Lung (tissue), 16 donors: ENCODE results near the gene ANGPTL2. TPM values are rescaled to one million over a fixed set of nuclear protein-coding genes. Genes with fewer than 3 reads are reported as not detected.
"Not testable (repeated sequence)": the region's sequence is repeated elsewhere in the genome, so short reads cannot be mapped to it uniquely, and the experiment has no call there.

Experiments used
- ATAC-seq: fragments of 200-7000 bp; cut with Tn5 transposase; one replicate; pipeline ENCODE4 v1.9.1; 2020; ENCODE audit warnings: moderate number of reproducible peaks; ENCODE audit not compliant: insufficient read depth, low FRiP score
- DNase-seq, 3 donors: peaks; one replicate each; pipeline ENCODE4 v3.0.0-alpha.2; 2013 to 2017
- H3K27ac ChIP-seq, 2 donors: one replicate each; pipeline ENCODE4 v1.5.1; 2013; ENCODE audit warnings: mild to moderate bottlenecking in 2 of 2, moderate library complexity in 2 of 2, control low read depth in 1 of 2, inconsistent platforms in 1 of 2, low read depth in 1 of 2, low read length in 1 of 2
- H3K27me3 ChIP-seq, 3 donors: one replicate each; pipeline ENCODE4 v1.5.1; 2013; ENCODE audit warnings: low read length in 2 of 3; ENCODE audit not compliant: control insufficient read depth in 3 of 3, insufficient read depth in 3 of 3
- H3K36me3 ChIP-seq, 4 donors: one replicate each; pipeline ENCODE4 v1.5.1; 2013; ENCODE audit warnings: low read length in 4 of 4, mild to moderate bottlenecking in 1 of 4, moderate library complexity in 1 of 4; ENCODE audit not compliant: control insufficient read depth in 4 of 4, insufficient read depth in 4 of 4
- H3K4me1 ChIP-seq, 5 donors: one replicate each; pipeline ENCODE4 v1.5.1; 2013; ENCODE audit warnings: low read length in 5 of 5, mild to moderate bottlenecking in 2 of 5, moderate library complexity in 1 of 5; ENCODE audit not compliant: control insufficient read depth in 5 of 5, insufficient read depth in 5 of 5
- H3K4me3 ChIP-seq: one replicate; pipeline ENCODE4 v1.5.1; 2013; ENCODE audit warnings: mild to moderate bottlenecking, control low read depth, moderate library complexity
- H3K9ac ChIP-seq, 2 donors: one replicate each; pipeline ENCODE4 v1.5.1; 2013; ENCODE audit warnings: low read length in 2 of 2, control low read depth in 1 of 2; ENCODE audit not compliant: insufficient read depth in 1 of 2
- H3K9me3 ChIP-seq, 4 donors: one replicate each; pipeline ENCODE4 v1.5.1; 2013; ENCODE audit warnings: low read length in 3 of 4, mild to moderate bottlenecking in 1 of 4, moderate library complexity in 1 of 4; ENCODE audit not compliant: control insufficient read depth in 4 of 4, insufficient read depth in 3 of 4
- WGBS, 2 donors: extraction: QIAGEN DNeasy Blood & Tissue Kit; methylation state at CpG; one replicate each; pipeline ENCODE4 v1.1.7; 2013; 5-methylcytosine and 5-hydroxymethylcytosine counted together
- long read RNA-seq, 5 donors: transcript quantifications; one replicate each; lab custom pipeline, GENCODE V29; 2026
- polyA plus RNA-seq, 2 donors: library from polyadenylated mRNA; stranded (reverse); fragments of 200-250 nt; gene quantifications; one replicate each; pipeline ENCODE4 v1.2.1, GENCODE V29; 2013
- total RNA-seq, 2 donors: library from RNA; depleted of rRNA in 1 of 2; stranded (reverse); fragments of >200 nt in 1 of 2; gene quantifications; one replicate each; pipeline ENCODE4 v1.2.1, GENCODE V29; 2014 to 2021
- TF ChIP-seq, protein P1 (sequence below): IDR thresholded peaks from 2 replicates; pipeline ENCODE4 v1.5.1; 2012; ENCODE audit warnings: mild to moderate bottlenecking; ENCODE audit errors: control extremely low read depth, extremely low read depth
- donor health status: control.
- donor health status: control.
- donor health status: Bipolar disorder and iron deficiency.
- donor health status: healthy.
- donor health status: DM: yes; HTN: yes; CAD: no.

ANGPTL2 gene, protein sequence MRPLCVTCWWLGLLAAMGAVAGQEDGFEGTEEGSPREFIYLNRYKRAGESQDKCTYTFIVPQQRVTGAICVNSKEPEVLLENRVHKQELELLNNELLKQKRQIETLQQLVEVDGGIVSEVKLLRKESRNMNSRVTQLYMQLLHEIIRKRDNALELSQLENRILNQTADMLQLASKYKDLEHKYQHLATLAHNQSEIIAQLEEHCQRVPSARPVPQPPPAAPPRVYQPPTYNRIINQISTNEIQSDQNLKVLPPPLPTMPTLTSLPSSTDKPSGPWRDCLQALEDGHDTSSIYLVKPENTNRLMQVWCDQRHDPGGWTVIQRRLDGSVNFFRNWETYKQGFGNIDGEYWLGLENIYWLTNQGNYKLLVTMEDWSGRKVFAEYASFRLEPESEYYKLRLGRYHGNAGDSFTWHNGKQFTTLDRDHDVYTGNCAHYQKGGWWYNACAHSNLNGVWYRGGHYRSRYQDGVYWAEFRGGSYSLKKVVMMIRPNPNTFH
- 10 to 100 TPM in 1 of 2 donors, 1 to 10 TPM in 1; 9.5 to 18.8 TPM for total RNA-seq
- 10 to 100 TPM in 1 of 2 donors, 1 to 10 TPM in 1; 7.5 to 12.6 TPM for polyA plus RNA-seq
- long read RNA-seq, donor 1, transcript ANGPTL2-202 (5 exons, 3,707 nt) = major isoform, 5 of 11 reads
- long read RNA-seq, donor 1, partial matches to known transcripts = 6 of 11 reads
- long read RNA-seq, donor 1, other reads (novel, unspliced or antisense) = 0 of 11 reads
- long read RNA-seq, donor 2, partial matches to known transcripts = 14 of 14 reads
- long read RNA-seq, donor 2, other reads (novel, unspliced or antisense) = 0 of 14 reads
- long read RNA-seq, donor 3, partial matches to known transcripts = 0 of 2 reads
- long read RNA-seq, donor 3, other reads (novel, unspliced or antisense) = 0 of 2 reads
- long read RNA-seq, donor 4, partial matches to known transcripts = 22 of 22 reads
- long read RNA-seq, donor 4, other reads (novel, unspliced or antisense) = 0 of 22 reads
- long read RNA-seq, donor 5, transcript ANGPTL2-202 (5 exons, 3,707 nt) = major isoform, 6 of 46 reads
- long read RNA-seq, donor 5, partial matches to known transcripts = 40 of 46 reads
- long read RNA-seq, donor 5, other reads (novel, unspliced or antisense) = 0 of 46 reads

DNA sequence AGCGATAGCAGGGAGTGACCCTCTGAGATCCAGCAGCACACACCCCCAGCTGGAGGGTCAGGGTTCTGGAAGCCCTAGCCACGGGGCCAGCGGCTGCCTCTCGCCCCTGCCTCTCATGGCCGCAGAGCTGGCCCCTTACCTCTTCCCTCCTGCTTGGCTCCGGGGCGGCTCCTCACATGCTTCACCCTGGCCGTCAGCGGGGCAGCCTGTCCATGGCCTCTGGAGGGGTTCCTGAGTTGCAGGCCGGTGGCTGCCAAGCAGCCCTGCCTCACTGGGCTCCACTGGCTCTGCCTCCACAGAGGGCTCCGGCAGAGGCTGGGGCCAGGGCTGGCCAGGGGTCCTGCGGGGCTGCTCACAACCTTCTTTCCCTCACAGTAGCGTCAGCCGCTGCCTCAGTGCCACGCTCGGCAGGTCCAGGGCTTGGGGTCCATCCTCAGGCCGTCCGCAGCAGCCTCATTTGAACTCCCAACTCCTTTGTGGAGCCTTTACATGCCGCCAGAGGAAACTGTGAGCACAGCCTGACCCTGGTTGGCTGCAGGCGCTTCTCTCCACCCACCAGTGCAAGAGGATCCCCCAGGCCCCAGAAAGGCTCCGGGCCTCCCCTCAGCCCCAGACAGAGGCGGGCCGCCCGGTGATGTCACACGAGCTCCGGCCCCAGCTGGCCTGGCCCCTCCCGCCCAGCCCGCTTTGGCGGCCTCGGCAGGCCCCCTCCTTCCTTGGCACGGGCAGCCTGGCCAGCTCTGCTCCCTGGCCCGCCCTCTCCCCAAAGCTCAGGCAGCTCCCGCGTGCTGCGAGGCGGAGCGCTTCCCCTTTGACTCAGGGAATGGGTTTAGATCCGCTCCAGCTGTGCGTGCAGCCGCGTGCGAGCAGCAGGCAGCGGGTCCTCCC lies at the start of gene ANGPTL2:
Gene ANGPTL2 (minus strand): TSS at position 460 of the 888 bp plus-strand sequence. CDS start 13,904 bp downstream, outside the sequence.
- DNase-seq (peak; percentile 98 to 99 (median 98)), ATAC-seq (peak; percentile 87)
- no peaks in the 10 kb centered on the region for H3K27me3 ChIP-seq
- TF ChIP-seq, protein P1, sequence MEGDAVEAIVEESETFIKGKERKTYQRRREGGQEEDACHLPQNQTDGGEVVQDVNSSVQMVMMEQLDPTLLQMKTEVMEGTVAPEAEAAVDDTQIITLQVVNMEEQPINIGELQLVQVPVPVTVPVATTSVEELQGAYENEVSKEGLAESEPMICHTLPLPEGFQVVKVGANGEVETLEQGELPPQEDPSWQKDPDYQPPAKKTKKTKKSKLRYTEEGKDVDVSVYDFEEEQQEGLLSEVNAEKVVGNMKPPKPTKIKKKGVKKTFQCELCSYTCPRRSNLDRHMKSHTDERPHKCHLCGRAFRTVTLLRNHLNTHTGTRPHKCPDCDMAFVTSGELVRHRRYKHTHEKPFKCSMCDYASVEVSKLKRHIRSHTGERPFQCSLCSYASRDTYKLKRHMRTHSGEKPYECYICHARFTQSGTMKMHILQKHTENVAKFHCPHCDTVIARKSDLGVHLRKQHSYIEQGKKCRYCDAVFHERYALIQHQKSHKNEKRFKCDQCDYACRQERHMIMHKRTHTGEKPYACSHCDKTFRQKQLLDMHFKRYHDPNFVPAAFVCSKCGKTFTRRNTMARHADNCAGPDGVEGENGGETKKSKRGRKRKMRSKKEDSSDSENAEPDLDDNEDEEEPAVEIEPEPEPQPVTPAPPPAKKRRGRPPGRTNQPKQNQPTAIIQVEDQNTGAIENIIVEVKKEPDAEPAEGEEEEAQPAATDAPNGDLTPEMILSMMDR = no peak
- H3K4me3 ChIP-seq = peak within 1 kb of the TSS; percentile 37
- no peaks in the 10 kb centered on the region for H3K36me3 ChIP-seq
- H3K27ac ChIP-seq = peak within 1 kb of the TSS; percentile 88 to 90
- peak within 1 kb of the TSS; percentile 70 to 71 for H3K9ac ChIP-seq
- no peaks in the 10 kb centered on the region for H3K9me3 ChIP-seq
- 7 to 8% methylated on average over 32 to 43 of the region's 43 CpGs for WGBS, 2 donors
- H3K4me1 ChIP-seq = peaks cover 6 to 33% (median 15%) of the 10 kb centered on the region in 5 donors

DNA sequence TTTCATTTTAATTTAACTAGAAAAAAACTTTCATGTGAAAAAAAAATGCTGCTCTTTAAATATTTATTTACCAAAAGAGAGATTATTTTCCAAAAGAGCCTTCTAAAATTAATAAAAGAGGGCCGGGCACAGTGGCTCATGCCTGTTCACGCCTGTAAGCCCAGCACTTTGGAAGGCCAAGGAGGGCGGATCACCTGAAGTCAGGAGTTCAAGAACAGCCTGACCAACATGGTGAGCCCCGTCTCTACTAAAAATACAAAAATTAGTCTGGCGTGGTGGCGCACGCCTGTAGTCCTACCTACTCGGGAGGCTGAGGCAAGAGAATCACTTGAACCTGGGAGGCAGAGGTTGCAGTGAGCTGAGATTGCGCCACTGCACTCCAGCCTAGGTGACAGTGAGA lies 48.9 kb upstream of the ANGPTL2 start:
- WGBS, 2 donors = 94 to 97% methylated on average over 9 of the region's 9 CpGs
- not testable (repeated sequence) for H3K36me3 ChIP-seq, ATAC-seq, H3K27ac ChIP-seq, H3K4me1 ChIP-seq, H3K27me3 ChIP-seq, H3K9me3 ChIP-seq, H3K4me3 ChIP-seq, DNase-seq, H3K9ac ChIP-seq

DNA sequence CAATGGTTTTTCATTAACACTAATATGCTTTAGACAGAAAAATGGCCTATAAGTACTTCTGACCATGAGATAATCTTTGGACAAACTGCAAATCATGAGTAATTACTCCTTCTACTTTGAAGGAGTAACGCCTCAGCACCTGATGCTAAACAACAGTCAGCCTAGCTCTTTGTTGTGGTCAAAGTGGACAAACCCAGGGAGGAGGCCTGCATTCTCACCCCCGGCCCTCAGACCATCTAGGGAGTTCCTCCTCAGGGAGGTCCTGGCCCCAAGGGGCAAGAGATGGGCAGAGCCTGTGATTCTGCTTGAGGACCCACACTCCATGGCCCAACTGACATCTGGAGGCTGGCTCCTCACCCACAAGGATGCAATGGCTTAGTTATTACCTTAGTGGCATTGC lies 48.2 kb upstream of the ANGPTL2 start:
- Histone ChIP-seq H3K36me3 (peaks cover 0 to 5% (median 0%) of the 10 kb centered on the region in 4 donors), H3K4me1 (peaks cover 0 to 6% (median 0%) of the 10 kb centered on the region in 5 donors), H3K9ac (no peak overlapping the region), H3K9me3 (no peaks in the 10 kb centered on the region), H3K27me3 (no peaks in the 10 kb centered on the region), H3K27ac (no peak overlapping the region), H3K4me3 (no peak overlapping the region)
- WGBS, 2 donors = 85 to 89% methylated on average over 2 of the region's 2 CpGs
- no peak for DNase-seq
- ATAC-seq = no peak
- TF ChIP-seq, protein P1 = no peak
